Keratinocyte (primary cell): ENCODE measurements around the gene ZNF816.

ENCODE experiments used
- CTCF ChIP-seq, 3 experiments: IDR thresholded peaks in 1 of 3; conservative IDR thresholded peaks in 1 of 3; optimal IDR thresholded peaks in 1 of 3; 2 replicates in 2 of 3; 3 replicates in 1 of 3; pipeline versions ENCODE3 to v1.5.1; 2011; ENCODE audit warnings: low read length in 3 of 3, mild to moderate bottlenecking in 3 of 3, moderate library complexity in 2 of 3, control low read depth in 1 of 3, inconsistent platforms in 1 of 3; ENCODE audit not compliant: insufficient read depth in 2 of 3; ENCODE audit errors: extremely low read depth in 1 of 3
- EZH2 ChIP-seq: IDR thresholded peaks from one replicate; pipeline ENCODE4 v1.6.1; 2012; ENCODE audit warnings: inconsistent platforms, mild to moderate bottlenecking, low read length, moderate library complexity

DNA sequence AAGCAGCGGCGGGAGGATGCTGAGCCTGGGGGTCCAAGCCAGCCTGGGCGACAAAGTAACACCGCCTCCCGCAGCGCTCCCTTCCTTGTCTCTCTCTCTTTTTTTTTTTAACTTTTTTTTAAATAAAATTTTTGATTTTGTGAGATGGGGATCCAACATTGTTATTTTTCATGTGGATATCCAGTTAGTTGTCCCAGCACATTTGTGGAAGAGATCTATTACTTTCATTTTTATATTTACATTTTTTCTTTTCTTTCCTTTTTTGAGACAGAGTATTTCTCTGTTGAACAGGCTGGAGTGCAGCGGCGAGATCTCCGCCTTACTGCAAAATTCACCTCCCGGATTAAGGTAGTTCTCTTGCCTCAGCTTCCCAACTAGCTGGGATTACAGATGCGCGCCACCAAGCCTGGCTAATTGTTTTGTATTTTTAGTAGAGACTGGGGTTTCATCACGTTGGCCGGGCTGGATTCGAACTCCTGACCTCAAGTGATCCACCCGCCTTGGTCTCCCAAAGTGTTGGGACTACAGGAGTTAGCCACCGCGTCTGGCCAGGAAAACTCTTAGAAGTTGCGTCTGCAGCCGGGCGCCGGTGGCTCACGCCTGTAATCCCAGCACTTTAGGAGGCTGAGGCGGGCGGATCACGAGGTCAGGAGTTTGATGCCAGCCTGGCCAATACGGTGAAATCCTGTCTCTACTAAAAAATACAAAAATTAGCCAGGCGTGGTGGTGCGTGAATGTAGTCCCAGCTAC lies 19.4 kb downstream of the ZNF816 start:
- TF ChIP-seq CTCF (optimal IDR thresholded peaks at IDR 0.05 in 1 of 3, IDR thresholded peaks at IDR 0.05 in 1 of 3, conservative IDR thresholded peaks at IDR 0.05 in 1 of 3; ENCODE audit: extremely low read depth in 1 of 3, insufficient read depth in 2 of 3, low read length in 3 of 3) (no peak), EZH2 (no peak)
